Left lung (tissue), 10 donors: ENCODE measurements around the gene MBNL1. TPM values are rescaled to one million over a fixed set of nuclear protein-coding genes. Genes with fewer than 3 reads are reported as not detected.

ENCODE experiments used
- ATAC-seq: fragments of 200-7000 bp; cut with Tn5 transposase; one replicate; pipeline ENCODE4 v1.9.1; 2020; ENCODE audit warnings: moderate library complexity
- DNase-seq, 4 donors: peaks; one replicate each; pipeline ENCODE4 v3.0.0-alpha.2; 2013 to 2020
- H3K27ac ChIP-seq, 2 donors: fragments of 200-600 bp; sonication (generic) in 1 of 2; one replicate each; pipeline versions ENCODE4 v1.5.0 to v1.8.0; 2020 to 2021
- H3K27me3 ChIP-seq, 2 donors: fragments of 200-600 bp; sonication (generic) in 1 of 2; one replicate each; pipeline versions ENCODE4 v1.5.0 to v1.8.0; 2020 to 2021
- H3K36me3 ChIP-seq, 2 donors: fragments of 200-600 bp; sonication (generic) in 1 of 2; one replicate each; pipeline versions ENCODE4 v1.5.0 to v1.8.0; 2020 to 2021
- H3K4me1 ChIP-seq, 2 donors: fragments of 200-600 bp; one replicate each; pipeline ENCODE4 v1.8.0; 2021
- H3K4me3 ChIP-seq, 2 donors: fragments of 200-600 bp; sonication (generic) in 1 of 2; one replicate each; pipeline versions ENCODE4 v1.5.0 to v1.8.0; 2020 to 2021; ENCODE audit warnings: mild to moderate bottlenecking in 1 of 2
- H3K9me3 ChIP-seq, 2 donors: fragments of 200-600 bp; sonication (generic) in 1 of 2; one replicate each; pipeline versions ENCODE4 v1.5.0 to v1.8.0; 2020 to 2021
- CTCF ChIP-seq, 2 donors: fragments of 200-600 bp; sonication (generic) in 1 of 2; IDR thresholded peaks; one replicate each; pipeline versions ENCODE4 v1.5.0 to v1.8.0; 2021; ENCODE audit warnings: antibody characterized with exemption in 2 of 2
- intact Hi-C, 2 donors: fragments of 100-400 bp; cut with DNase I; formaldehyde crosslinking; loops; one replicate each; pipeline versions ENCODE4 v1.11.2 to v1.14.2; 2022
- polyA plus RNA-seq, 6 donors: library from polyadenylated mRNA; unstranded; fragments of 120-200 nt; gene quantifications; one replicate each; pipeline ENCODE4 v1.2.1, GENCODE V29; 2013; ENCODE audit not compliant: insufficient read length in 6 of 6
- total RNA-seq, 2 donors: library from RNA; stranded (reverse); fragmentation: NEBNext Ultra II Directional; extraction: Animal tissue kit (Norgen Biotek cat#: 25700); gene quantifications; one replicate each; pipeline ENCODE4 v1.2.1, GENCODE V29; 2021
- donor health status: DM: no; HTN: yes; CAD: no.
- donor health status: DM: no; HTN: no; CAD: no.

The MBNL1 gene
- total and polyA plus RNA-seq, 8 donors: 92.3 to 246 (median 109) TPM

GRCh38 chr3:152241142-152242017, 27.3 kb upstream of the MBNL1 start:
- no peaks in the 10 kb centered on the region for H3K36me3 ChIP-seq
- TF ChIP-seq CTCF (IDR thresholded peaks at IDR 0.05): no peak
- ATAC-seq (peak; percentile 47), DNase-seq (no peak)
- intact Hi-C loops: no loop called here
- H3K4me3 ChIP-seq: no peak overlapping the region
- no peaks in the 10 kb centered on the region for H3K27me3 ChIP-seq
- H3K27ac ChIP-seq: peak overlapping the region in 1 of 2 donors; percentile 79
- no peaks in the 10 kb centered on the region for H3K9me3 ChIP-seq
- H3K4me1 ChIP-seq: peaks cover 7 to 49% of the 10 kb centered on the region in 2 donors

- Histone ChIP-seq H3K9me3 (no peaks in the 10 kb centered on the region), H3K27ac (peak overlapping the region in 1 of 2 donors; percentile 79), H3K4me3 (peak overlapping the region in 1 of 2 donors; percentile 23), H3K27me3 (no peaks in the 10 kb centered on the region), H3K36me3 (no peaks in the 10 kb centered on the region), H3K4me1 (peaks cover 7 to 57% of the 10 kb centered on the region in 2 donors)
- intact Hi-C loops: no loop called here
- TF ChIP-seq CTCF (IDR thresholded peaks at IDR 0.05): no peak
- DNase-seq (no peak), ATAC-seq (no peak)
These were observed 25.4 kb upstream of the MBNL1 start for GRCh38 chr3:152243301-152243711.

- H3K4me1 ChIP-seq: peaks cover 7 to 57% of the 10 kb centered on the region in 2 donors
- peak in 1 of 4 donors; percentile 31 for DNase-seq
- H3K27ac ChIP-seq: peak overlapping the region in 1 of 2 donors; percentile 79
- TF ChIP-seq CTCF (IDR thresholded peaks at IDR 0.05): no peak
- intact Hi-C loops: no loop called here
- H3K36me3 ChIP-seq: no peaks in the 10 kb centered on the region
- no peaks in the 10 kb centered on the region for H3K27me3 ChIP-seq
- peak; percentile 41 for ATAC-seq
- H3K4me3 ChIP-seq: peak overlapping the region in 1 of 2 donors; percentile 23
- no peaks in the 10 kb centered on the region for H3K9me3 ChIP-seq
These were observed 24.8 kb upstream of the MBNL1 start for GRCh38 chr3:152243721-152244516.

- TF ChIP-seq CTCF (IDR thresholded peaks at IDR 0.05): no peak
- Histone ChIP-seq H3K9me3 (no peaks in the 10 kb centered on the region), H3K27ac (peak overlapping the region in 1 of 2 donors; percentile 79), H3K4me1 (peaks cover 7 to 57% of the 10 kb centered on the region in 2 donors), H3K36me3 (no peaks in the 10 kb centered on the region), H3K4me3 (peak overlapping the region in 1 of 2 donors; percentile 23), H3K27me3 (no peaks in the 10 kb centered on the region)
- no peak for ATAC-seq
- DNase-seq: no peak
- intact Hi-C loops: no loop called here
These were observed 24.2 kb upstream of the MBNL1 start for GRCh38 chr3:152244517-152244888.
